Neural cell (in vitro differentiated cells): Measurements from ENCODE around the gene PIK3CG.

Experiments
- EZH2 ChIP-seq: fragments of 200-600, 300-800 bp; shearing (Covaris generic), sonication (generic); IDR thresholded peaks from 2 replicates; pipeline ENCODE4 v1.6.1; 2014; ENCODE audit warnings: antibody characterized with exemption, low read length, borderline replicate concordance, mild to moderate bottlenecking; ENCODE audit not compliant: insufficient read depth, poor library complexity, severe bottlenecking
- TF ChIP-seq, protein P1 (sequence below): fragments of 450-650 bp; IDR thresholded peaks from 2 replicates; pipeline ENCODE4 v1.5.1; 2014; ENCODE audit warnings: antibody characterized with exemption, mild to moderate bottlenecking, moderate library complexity; ENCODE audit not compliant: poor library complexity, severe bottlenecking

DNA sequence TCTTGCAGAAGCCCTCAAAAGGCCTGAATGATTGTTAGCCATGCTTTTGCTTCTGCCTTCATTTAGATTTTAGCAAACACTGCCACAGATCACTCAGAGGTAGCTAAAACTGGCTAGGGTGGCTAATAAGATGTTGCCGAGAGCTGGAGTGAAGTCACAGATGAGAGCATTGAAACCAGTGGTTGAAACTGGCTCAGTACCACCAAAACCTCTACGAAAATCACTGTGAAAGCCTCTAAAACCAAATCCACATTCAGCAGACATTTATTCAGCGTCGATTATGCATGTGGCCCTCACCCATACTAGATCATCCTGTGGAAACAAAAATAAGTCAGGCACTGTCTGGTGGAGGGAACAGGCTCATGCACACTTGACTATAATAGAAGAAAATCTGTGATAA is 50.8 kb downstream of the PIK3CG start:
- TF ChIP-seq EZH2 = no peak
- TF ChIP-seq, protein P1, sequence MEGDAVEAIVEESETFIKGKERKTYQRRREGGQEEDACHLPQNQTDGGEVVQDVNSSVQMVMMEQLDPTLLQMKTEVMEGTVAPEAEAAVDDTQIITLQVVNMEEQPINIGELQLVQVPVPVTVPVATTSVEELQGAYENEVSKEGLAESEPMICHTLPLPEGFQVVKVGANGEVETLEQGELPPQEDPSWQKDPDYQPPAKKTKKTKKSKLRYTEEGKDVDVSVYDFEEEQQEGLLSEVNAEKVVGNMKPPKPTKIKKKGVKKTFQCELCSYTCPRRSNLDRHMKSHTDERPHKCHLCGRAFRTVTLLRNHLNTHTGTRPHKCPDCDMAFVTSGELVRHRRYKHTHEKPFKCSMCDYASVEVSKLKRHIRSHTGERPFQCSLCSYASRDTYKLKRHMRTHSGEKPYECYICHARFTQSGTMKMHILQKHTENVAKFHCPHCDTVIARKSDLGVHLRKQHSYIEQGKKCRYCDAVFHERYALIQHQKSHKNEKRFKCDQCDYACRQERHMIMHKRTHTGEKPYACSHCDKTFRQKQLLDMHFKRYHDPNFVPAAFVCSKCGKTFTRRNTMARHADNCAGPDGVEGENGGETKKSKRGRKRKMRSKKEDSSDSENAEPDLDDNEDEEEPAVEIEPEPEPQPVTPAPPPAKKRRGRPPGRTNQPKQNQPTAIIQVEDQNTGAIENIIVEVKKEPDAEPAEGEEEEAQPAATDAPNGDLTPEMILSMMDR = no peak
